Activated CD4-positive, alpha-beta T cell treated with anti-CD3 and anti-CD28 coated beads, Interleukin-2, Interleukin-4, amounts not matched to agents 100 ng/mL and 50 ng/mL, durations not matched to agents 16 hours and 8 hours (primary cell): ENCODE data around the gene NKD1.
"Not testable (repeated sequence)": the region's sequence is repeated elsewhere in the genome, so short reads cannot be mapped to it uniquely, and the experiment has no call there.

Source experiments
- DNase-seq: peaks from one replicate; pipeline ENCODE4 v3.0.0-alpha.2; 2020; ENCODE audit warnings: low spot score

Gene NKD1, protein sequence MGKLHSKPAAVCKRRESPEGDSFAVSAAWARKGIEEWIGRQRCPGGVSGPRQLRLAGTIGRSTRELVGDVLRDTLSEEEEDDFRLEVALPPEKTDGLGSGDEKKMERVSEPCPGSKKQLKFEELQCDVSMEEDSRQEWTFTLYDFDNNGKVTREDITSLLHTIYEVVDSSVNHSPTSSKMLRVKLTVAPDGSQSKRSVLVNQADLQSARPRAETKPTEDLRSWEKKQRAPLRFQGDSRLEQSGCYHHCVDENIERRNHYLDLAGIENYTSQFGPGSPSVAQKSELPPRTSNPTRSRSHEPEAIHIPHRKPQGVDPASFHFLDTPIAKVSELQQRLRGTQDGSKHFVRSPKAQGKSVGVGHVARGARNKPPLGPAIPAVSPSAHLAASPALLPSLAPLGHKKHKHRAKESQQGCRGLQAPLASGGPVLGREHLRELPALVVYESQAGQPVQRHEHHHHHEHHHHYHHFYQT

DNA sequence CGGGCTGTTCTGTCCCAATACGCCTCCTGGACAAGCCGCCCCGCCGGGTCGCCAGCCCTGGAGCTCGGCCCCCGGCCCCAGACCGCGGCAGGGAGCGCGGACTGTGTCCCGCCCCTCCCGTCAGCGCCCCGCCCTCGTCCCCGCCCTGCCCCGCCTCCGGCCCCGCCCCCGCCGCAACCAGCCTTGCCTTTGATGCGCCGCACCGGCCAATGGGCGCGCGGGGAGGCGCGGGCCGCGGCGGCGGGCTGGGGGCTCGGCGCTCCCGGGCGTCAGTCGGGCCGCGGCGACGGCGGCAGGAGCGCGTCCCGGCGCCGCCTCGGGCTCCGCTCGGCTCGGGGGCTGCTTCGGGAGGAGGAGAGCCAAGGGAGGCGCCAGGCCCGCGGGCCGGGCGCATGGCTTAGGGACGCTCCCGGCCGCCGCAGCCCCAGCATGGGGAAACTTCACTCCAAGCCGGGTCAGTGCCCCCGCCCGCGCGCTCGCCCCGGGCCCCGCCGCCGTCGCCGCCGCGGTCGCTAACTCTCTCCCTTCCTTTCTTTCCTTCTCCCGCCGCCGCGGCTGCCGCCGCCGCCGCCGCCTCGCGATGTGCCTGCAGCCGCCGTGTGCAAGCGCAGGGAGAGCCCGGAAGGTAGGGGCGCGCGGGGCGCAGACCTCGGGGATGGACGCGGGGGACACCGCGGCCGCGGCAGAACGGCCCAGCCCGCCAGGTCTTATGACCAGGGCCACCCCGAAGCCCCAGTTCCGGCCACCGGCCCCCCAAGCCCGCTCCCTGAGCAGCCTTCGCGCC is at the start of gene NKD1:
NKD1 (plus strand) TSS at position 272 of the 784 bp plus-strand sequence; CDS start at position 430, 158 bp downstream.
- DNase-seq: peak; percentile 62

DNA sequence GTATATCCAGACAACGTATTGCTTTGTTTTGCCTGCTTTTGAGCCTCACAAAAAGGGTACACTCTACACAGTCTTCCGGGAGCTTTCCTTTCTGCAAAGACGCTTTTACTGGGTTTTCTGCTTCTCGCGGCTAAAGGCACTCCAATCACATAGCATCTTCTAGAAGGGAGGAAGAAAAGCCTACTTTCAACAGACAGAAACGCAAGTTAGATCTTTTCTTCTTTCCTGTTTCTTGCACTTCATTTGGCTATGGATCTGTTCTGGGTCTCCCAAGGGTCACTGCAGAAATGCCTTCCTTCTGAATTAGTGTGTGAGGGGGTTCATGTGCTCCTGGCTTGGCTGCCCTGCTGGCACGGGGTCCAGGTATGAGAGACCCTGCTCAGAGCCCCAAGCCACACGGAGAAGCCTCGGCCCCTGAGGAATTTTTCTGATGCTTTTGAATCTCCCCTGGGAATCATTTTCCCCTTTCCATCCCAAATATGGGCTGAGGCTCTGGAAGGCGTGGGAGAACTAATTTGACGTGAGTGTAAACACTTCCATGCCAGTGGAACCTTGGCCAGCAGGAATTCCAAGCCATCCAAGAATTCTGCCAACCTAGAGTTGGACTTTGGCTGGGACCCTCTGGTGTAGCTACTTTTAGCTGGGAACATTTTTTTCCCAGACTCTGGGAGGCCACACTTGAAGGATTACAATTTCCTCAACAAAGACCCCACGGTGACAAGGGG is 49.6 kb upstream of the NKD1 start:
- no peak for DNase-seq

DNA sequence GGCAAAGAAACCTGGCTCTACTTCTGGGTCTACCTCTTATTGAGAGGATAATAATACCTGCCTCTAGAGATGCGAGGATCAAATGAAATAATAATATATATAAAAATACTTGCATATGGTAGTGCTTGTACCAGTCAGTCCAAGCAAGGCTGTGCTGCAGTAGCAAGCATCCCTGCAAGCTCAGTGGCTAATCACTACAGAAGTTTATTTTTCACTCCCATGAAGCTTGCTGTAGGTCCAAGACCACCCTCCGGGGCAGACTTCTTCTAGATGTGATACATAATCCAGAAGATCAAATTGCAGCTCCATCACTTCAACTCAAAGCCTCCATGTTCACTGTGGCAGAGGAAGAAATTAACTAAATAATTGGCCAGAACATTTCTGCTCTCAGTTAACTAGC is 48.9 kb upstream of the NKD1 start:
- no peak for DNase-seq

DNA sequence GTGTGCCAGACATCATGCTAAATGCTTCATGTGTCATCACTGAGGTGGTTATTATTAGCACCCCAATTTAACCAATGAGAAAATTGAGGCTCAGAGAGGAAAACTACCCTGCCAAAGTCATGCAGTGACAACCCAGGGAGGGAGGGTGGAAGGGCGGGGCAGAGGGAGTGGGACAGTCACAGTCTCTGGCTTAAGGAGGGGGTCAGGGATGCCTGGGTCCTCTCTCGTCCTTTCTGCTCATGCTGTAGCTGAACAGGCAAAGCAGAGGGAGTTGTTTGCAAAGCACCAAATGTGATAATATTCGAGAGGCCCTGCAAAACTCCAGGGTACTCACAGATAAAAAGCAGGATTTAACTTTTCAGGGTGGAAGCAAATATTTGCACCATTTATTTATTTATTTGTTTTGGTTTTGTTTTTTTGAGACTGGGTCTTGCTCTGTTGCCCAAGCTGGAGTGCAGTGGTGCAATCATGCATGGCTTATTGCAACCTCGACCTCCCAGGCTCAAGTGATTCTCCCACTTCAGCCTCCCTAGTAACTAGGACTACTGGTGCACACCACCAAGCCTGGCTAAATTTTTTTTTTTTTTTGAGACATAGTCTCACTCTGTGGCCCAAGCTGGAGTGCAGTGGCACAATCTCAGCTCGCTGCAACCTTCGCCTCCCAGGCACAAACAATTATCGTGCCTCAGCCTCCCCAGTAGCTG is 47.9 kb upstream of the NKD1 start:
- no peak for DNase-seq

DNA sequence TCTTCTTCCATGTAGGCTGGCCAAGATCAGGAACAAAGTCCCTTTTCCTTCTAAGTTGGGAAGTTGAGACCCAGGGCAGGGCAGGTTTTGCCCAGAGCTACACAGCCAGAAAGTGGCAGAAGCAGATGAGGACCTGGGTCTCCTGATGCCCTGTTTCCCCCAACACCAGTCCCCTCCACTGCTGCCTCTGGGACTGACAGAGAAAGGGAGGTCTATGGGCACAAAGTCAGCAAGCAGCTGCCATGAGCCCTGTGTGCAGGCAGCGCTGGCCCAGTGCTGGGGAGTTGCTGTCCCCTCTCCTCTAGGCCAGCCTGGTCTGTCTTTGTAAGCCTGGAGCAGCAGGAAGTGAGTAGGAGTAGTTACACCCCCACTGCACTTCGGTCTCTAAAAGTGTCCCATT is 46.9 kb upstream of the NKD1 start:
- no peak for DNase-seq

DNA sequence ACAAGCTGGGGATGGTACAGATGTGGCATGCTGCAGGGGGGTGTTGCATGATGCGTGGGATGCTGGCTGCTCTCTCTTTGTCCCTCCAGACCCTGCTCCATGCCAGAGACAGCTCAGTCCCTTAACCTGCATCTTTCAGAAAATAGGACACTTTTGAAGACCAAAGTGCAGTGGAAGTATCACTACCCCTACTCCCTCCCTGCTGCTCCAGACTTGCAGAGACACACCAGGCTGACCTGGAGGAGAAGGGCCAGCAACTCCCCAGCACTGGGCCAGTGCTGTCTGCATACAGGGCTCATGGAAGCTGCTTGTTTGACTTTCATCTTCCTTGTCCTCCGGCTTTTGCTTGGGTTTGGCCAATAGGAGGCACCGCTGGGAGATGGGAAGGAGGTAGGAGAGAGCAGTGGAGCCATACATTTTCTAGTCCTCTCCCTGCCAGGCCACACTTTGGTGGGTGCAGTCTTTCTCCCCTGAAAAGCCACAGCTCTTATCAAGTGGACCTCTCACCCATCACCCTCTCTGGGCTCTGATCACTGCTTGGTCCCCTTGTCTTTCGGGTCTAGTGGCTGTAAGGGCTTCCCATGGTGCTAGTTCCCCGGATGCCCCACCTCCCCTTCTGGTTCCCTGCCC is 46.1 kb upstream of the NKD1 start:
- no peak for DNase-seq

DNA sequence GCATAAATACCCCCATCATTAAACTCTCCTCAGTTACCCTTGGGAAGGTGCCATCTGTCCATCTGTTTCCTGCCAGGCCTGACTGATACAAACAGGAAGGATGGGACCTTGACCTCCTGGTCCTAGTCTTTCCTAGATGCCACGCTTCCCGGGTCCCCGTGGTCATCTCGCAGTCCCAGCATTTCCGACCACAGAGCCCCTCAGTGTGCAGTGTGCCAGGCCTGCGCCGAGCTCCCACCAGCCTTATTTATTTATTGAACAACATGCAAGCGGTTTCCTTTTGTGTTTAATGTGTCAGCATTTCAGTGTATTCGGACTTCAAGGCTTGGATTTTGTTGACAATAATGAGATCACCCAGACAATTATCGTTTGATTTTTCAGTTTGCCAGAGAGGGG is 45.6 kb upstream of the NKD1 start:
- DNase-seq: no peak

DNA sequence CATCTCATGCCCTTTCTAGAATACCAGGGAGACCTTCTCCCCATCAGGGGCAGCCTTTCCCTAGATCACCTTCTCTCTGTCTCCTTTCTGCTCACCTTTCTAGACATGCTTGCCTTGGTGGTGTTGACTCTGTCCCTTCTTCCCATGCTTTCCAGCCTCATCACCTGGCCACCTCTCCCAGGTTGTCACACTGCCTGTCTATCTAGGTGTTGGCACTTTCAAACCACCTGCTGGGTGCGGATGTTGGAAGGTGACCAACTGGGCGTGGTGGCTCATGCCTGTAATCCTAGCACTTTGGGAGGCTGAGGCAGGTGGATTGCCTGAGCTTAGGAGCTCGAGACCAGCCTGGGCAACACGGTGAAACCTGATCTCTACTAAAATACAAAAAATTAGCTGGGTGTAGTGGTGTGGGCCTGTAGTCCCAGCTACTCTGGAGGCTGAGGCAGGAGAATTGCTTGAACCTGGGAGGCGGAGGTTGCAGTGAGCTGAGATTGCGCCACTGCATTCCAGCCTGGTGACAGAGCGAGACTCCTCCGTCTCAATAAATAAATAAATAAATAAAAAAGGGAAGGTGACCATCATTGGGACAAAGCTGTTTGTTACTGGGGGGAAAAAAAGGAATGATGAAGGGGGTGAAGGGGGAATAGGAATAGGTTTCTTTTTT is 44.2 kb upstream of the NKD1 start:
- not testable (repeated sequence) for DNase-seq

DNA sequence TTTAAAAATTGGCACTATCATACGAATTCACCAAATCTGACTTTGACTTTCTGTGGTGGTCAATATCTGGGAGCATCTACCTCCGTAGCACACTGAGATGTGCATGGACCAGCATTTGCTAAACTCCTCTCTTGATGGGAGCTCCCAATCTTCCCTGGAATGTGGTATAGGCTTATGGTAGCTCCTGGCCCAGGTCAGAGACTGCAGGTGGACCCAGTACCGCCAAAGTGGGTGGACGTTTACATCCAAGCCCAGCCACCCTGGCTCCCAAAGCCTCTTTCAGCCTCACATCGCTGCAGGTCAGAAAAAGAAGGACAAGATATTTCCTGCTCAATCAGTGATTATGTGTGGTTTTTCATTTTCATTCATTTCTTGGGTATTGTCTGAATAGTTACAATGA is 43.1 kb upstream of the NKD1 start:
- no peak for DNase-seq

DNA sequence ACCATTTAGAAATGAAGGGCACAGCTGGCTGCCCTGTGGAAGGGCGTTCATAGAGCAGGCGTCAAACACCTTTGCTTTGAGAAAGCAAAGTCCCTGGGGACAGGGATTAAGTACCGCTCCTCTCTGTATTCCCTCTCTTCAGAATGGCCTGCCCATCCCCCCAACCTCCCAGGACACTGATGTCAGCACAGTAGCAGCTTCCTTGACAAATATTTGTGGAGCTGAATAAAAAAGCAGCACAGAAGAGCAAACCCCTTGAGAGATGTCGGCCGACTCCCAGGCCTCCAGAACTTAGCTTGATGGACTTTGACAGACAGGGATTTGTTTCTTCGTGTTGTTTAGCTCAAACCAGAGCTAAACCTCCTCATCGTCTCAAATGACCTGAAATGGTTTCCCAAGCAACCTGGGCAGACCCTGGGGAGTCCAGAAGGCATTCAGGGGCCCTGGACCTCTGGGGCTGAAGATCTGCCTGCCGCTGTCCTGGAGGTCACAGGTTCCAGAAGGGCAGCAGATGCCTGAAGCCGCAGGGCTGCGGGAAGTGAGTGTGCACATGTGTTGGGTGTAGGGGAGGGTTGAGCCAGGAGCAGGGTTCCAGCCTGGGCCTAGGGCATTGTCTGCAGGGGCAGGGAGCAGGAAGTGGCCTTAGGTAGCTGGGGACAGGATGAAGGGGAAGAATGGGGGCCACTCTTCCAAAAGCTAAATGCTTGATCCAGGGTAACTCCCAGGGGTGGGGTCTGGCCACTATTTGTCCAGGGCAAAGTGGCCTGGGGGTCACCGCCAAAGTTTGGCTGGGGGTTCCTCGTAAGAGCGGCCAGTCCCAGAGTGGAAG is 42.3 kb upstream of the NKD1 start:
- no peak for DNase-seq

DNA sequence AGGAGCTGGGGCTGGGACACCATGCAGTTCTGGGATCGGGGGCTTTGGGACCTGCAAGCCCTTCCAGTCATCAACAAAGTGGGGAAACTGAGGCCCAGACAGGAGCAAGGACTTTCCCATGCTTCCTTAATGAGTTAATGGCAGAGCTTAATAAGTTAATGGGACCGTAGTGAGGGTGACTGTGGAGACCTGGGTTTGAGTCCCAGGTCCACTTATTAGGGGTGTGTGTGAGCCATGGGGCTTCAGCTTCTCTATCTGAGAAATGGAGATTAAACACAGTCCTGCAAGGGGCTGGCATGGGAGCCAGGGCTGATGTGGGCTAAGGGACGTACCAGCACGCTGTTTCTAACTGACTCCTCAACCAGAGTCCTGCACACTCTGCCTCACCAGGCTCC is 41.7 kb upstream of the NKD1 start:
- DNase-seq: no peak

DNA sequence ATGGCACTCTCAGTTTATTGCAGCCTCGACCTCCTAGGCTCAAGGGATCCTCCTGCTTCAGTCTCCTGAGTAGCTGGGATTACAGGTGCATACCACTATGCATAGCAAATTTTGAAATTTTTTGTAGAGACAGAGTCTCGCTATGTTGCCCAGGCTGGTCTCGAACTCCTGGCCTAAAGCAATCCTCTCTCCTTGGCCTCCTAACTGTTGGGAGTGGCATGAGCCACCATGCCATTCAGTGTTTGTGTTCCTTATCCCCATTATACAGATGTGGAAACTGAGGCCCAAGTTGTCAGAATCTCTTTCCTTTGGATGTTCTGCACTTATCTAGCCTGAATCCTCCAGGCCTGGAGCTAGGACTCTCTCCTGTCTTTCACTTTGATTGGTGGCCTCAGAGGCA is 40.8 kb upstream of the NKD1 start:
- no peak for DNase-seq

DNA sequence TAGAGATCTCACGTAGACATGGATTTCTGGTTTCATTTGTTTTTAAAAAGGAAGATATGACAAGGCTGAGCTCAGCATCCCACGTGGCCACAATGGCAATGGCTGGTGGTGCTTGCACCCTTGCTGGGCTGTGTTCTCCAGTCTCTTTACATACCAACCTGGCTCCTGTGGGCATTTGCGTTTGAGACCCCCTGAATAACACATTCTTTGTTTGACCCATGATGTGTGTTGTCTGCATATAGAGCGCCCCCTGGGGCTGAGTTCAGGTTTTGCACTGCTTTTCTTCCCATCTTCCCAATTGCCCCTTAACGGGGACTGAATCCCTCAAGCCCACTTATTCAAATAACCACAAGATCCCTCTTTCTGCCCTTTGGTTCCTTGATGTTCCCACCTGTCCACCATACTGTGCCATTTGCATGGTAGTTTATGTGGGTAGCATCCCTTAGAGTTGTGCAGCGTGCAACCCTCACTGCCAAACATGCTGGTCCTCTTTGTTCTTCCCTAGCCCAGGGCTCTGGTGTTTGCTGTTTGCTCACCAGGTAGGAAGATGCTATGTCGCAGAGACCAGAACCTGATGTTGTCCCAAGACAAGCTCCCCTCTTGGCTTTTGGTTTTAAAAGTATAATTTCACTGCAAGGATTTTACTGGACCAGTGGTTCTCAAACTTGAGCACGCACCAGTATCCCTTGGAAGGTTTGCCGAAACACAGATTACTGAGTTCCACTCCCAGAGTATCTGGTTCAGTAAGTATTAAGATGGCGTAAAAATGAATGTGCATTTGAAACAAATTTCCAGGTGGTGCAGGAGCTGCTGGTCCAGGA is 38.5 kb upstream of the NKD1 start:
- peak; percentile 34 for DNase-seq

DNA sequence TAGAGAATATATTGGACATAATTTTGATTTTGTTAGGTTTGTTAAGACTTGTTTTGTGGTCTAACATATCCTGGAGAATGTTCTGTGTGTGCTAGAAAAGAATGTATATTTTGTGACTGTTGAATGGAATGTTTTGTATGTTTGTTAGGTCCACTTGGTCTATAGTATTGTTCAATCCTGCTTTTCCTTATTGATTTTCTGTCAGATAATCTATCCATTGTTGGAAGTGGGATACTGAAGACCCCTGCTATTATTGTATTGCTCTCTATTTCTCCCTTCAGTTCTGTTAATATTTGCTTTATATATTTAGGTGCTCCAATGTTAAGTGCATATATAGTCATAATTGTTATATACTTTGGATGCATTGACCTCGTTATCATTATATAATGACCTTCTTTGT is 33.0 kb upstream of the NKD1 start:
- no peak for DNase-seq

DNA sequence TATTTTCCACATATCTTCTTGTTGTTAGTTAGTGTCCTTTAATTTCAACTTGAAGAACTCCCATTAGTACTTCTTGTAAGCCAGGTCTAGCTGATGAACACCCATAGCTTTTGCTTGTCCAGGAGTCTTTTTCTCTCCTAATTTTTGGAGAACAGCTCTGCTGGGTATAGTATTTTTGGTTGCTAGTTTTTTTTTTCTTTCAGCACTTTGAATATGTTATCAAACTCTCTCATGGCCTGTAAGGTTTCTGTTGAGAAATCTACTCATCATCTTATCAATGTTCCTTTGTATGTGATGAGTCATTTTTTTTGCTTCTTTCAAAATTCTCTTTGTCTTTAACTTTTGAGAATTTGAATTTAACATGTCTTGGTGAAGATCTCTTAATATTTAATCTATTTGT is 31.8 kb upstream of the NKD1 start:
- DNase-seq: no peak

DNA sequence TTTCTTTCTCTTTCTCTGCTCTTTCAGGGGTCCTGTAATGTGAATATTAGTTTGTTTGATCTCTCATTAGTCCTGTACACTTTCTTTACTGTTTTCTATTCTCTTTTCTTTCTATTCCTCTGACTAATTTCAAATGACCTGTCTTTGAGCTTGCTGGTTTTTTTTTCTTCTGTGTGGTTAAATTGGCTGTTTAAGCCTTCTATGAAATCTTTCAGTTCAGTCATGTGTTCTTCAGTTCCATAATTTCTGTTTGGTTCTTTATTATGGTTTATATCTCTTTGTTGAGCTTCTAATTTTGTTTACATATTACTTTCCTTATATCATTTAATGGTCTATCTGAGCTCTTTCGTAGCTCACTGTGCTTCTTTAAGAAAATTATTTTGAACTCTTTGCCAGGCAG is 31.3 kb upstream of the NKD1 start:
- DNase-seq: no peak

DNA sequence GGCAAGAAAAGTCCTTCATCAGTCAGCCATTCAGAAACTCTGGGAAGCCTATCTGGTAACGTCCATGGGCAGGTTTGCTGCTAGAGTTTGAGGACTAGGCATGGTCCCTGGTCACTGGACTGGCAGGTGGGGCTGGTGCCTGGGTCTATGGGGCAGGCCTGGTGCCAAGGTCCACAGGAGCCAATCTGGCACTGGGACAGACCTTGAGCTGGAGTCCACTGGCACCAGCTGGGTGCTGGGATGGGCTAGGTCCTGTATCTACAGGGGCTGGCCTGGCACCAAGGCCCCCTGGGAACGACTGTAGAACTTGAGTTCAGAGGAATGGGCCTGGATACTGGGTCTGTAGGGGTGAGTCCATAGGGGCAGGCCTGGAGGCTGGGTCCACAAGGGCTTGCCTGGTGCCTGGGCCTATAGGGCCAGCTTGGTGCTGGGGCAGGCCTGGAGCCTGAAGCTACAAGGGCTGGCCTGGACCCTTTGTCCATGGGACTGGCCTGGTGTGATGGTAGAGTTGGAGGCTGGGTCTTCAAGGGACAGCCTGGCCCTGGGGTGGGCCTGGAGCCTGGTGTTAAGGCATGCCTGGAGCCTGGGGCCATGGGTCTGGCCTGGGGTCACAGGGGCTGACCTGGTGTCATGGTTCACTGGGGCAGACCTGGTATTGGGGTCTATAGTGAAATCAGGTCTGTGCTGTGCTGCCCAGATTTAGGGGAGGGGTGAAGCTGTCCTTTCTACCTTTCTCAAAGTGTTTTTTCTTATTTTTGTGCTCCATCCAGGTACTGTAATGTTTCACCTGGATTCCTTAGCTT is 30.5 kb upstream of the NKD1 start:
- no peak for DNase-seq

DNA sequence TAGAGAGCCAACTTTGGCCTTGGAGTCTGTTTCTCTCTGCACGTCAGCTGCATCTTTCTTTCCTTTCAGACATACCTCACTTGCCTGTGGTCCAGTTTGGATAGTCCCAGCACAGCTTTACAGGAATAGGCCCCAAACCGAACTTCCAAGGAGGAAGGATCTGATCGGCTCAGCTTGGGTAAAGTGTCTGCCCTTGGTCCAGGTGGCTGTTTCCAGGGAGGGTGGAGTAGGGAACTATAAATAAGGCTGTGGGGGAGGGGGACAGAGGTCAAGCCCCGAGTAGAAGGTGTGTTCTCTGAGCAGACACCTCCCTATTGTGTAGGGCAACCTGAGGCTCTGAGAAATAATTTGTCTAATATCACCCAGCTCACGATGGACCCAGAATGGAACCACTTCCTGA is 29.2 kb upstream of the NKD1 start:
- DNase-seq: no peak
